Iris pigment epithelial cell (primary cell): ENCODE data around the gene HOXA3.

ENCODE experiments used
- DNase-seq: peaks from one replicate; pipeline ENCODE4 v3.0.0-alpha.2; 2011; ENCODE audit warnings: low read depth

HOXA3 gene

DNA sequence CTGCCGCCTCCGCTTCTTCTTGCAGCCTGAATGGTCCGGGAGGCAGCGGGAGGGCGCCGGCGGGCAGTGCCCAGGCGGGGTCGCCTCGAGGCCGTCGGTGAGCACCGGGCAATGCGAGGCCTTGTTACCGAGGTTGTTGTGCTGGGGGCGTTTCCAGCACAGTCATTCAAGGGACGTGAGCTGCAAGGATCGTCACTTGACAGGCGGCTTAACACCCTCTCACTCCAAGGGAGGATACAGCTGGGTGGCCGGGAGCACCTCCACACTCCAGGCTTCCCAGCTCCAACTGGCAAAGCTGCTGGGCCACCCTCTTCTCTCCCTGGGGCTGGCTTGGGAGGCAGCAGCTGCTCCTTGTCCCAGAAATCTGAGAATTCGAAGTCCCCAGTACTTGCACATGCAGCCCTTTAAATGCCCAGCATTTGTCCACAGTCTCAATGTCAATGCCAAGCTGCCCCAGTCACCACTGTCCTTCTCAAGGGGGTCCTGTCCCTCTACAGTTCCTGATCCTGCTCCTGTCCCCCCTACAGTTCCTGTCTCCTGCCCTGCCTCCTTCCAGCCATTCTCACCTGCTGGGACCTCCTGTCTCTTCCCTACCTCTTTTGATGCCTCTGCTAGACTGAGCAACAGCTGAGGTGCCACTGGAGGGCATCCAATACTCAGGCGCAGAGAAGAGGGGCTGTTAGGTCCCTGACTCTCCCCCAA lies 37.1 kb upstream of the HOXA3 start:
- no peak for DNase-seq

DNA sequence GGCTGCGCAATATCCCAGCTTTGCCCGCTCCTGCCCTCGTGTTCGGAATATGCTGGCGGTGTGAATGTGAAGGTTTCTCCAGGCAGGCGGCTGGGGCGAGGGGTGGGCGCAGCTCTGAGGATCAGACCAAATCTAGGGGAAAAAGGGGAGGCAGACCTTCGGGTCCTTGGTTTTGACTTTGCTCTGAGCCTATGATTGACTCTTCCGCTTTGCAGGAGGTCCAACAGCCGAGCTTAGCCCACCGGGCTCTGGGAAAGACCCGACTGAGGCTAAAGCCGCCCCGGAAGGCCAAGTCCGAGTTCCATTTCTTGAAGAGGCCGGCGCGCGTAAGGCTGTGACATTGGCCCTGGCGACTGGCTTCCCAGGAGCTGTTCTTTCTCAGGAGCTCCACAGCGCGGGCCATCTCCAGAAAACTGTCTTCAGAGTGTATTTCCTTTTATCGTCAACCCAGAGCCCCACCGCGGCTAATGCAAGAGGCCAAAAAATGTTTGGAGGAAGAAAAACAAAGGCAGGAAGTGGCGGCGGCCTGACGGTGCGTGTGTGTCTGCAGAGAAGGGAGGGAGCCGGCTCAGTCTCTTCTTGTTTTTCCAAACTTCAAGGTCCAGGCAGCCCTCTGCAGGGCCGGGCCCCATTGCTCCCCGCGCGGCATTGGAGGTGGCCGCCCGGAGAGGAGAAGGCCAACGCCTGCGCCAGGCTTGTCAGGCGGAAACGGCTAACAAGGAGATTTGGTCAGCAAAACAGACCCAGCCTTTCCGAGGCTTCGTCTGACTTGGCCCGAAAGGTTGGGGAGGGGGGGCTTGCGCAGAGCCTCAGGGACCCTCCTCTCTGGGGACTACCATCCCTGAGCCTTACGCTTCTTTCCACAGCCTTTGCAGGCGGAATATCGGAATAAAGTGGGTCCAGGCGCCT lies 36.3 kb upstream of the HOXA3 start:
- no peak for DNase-seq

DNA sequence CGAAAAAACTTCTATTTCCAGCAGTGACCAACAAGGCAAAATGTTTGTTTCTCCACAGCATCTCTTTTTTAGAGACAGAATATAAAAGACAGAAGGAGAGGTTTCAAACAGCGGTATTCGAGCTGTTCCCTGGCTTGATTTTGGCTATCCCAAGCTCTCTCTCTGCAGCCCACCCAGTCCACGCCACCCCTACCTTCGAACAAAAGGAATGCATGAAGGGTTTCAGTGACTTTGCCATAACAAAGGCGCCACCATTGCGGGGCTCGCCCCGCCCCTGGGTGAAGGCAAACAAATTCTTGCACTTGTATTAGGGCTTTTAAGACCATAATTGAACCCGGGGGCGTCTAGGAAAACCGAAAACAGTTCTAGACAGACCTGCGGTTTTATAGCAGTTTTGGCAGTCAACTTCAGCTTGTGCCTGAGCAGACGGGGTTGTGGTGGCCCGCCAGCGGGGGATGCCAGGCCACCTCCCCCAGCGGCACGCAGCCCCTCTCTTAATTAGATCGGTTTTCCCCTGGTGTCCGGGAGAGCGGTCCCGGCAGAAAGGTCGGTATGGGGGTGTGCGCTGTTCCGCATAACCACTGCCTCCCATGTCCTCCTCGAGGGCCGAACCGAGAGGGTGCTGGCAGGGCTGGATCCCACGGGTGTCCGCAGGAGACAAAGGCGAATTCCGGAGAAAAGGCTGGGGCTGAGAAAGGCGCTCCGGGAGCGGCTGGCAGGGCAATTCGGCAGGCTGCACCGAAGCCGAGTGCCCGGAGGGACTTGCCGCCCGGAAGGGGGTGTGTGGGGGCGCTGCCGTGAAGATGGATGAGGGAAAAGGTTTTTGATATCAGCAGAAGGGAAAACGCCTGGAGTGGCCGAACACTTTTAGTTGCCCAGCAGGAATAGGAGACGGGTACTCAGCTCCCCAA lies 35.3 kb upstream of the HOXA3 start:
- DNase-seq = no peak

DNA sequence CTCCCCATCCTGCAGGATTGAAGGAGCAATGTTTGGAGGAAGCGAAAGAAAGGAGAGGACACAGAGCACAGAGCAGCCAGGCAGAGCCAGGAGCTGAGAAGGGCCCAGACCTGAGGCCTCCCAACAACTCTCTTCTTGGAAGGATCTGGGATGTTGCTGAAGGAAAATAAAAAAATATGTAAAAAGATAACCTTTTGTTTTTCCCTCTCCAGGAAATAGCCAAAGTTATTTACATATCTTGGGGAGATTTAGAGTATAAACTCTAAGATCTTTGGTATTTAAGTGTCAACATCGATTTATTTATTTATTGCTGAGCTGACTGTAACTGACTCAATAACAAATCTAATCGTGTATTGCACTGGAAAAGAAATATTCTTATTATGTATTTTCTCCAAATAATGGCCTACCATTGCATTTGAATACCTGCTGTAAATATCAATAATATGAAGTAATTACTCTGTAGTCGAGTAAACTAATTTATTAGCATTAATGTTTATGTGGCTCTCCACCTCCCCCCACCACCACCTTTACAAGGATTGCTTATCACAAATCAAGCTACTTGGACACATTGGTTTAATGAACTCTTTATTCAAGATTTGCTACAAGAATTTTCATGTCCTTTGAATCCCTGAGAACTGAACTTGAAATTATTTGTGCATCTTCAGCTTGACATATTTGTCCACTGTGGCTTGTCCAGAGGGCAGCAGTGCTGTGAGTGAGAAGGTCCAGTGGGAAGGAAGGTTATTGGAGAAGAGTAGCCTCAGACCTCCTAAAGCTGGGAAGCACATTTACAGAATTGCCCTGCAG lies 34.5 kb upstream of the HOXA3 start:
- no peak for DNase-seq

DNA sequence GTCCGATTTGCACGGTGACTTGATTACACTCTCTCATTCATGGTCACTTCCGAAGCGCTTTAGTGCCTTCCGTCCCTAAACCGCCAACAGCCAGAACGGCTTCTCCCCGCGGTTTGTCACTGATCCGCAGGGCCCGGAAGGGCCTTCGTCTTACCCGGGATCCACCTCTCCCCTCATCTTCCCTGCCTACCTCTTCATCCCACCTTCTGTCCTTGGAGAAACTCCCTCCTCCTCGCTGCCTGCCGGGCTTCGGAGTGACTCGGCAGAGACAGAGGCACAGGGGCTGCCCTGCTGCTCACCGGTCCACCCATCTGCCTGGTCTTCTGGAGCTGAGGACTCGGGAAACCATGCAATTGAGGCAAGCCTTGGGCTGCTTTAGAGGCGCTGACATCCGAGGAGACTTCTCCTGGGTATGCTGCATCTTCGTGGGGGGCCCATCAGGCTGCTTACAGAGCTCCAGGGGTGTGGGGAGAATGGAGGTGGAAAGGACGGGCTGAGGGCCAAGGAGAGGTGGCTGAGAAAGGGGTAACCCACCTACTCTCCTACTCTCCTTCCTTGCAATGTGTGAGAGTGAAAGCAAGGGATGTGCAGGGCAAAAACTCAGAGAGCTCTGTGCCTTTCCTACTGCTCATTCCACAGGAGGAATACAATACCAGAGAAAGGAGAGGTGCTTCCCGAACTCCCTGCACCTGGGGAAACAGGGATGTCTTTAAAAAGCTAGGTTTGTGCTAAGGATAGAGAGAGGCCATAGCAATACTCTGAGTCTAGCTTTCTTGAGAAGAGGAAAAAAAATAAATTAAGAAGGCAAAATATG lies 33.7 kb upstream of the HOXA3 start:
- no peak for DNase-seq

DNA sequence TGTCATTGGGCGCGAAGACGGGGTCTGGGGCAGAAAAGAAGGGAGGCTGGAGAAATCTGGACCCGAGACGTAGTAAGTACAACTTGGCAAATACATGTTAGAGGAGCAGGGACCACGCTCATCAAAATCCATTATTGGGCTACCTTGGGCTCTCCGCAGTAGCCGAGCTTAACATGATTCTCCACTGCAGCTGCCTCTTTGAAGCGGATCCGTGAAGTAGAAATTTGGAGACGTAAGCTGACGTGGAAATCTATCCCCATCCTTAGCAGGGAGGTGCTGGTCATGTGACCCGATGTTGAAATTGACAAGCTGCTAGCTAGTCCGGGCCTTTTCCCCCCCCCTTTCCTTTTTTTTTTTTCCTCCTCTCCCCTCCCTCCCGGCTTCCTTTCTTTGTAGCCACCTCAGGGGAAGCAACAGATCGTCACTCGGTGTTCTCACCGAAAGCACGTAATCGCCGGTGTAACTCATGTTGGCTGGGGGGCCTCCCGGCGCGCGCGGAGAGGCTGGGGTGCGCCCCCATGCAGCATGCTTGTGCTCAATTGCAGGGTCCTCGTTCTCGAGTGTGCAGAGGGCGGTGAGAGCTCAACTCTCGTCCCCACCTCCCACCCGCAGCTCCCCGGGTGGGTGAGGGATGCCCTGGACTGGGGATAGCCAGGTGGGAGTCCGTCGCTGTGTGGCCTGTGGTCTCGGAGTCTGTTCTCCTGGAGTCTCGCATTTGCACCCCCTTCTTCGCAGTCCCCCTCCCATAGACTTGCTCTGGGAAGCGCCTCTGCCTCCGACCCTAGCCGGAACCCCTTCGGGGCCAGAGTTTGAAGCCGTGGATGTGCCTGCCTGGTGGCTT lies 32.9 kb upstream of the HOXA3 start, which contains the start of gene HOXA11:
TSS of gene HOXA11 (minus strand) at position 220 of the 841 bp plus-strand sequence. CDS start at position 132, 88 bp downstream.
- no peak for DNase-seq

DNA sequence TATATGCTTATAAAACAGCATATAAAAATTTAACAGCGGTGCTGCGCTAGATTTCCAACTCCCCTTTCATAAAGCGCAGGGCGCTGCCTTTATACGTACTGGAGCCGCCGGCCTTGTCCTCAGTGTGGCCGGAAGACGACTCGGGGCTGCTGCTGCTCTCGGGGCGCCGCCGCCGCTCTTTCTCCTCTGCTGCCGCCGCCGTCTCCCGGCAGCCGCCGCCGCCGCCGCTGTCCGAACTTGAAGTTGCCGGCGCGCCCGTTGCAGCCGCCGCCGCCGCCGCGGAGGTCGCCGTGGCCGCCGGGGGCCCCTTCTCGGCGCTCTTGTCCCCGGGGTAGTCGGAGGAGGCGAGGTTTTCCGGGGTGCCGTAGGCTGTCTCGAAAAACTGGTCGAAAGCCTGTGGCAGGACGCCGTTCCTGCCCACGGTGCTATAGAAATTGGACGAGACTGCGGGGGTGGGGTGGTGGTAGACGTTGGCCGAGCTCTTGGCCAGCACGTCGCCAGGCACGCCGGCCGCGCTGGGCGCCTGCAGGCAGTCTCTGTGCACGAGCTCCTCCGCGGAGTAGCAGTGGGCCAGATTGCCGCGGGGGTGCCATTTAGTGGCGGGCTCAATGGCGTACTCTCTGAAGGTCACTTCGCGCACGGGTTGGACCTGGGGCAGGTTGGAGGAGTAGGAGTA lies 32.1 kb upstream of the HOXA3 start:
- DNase-seq = peak; percentile 21

DNA sequence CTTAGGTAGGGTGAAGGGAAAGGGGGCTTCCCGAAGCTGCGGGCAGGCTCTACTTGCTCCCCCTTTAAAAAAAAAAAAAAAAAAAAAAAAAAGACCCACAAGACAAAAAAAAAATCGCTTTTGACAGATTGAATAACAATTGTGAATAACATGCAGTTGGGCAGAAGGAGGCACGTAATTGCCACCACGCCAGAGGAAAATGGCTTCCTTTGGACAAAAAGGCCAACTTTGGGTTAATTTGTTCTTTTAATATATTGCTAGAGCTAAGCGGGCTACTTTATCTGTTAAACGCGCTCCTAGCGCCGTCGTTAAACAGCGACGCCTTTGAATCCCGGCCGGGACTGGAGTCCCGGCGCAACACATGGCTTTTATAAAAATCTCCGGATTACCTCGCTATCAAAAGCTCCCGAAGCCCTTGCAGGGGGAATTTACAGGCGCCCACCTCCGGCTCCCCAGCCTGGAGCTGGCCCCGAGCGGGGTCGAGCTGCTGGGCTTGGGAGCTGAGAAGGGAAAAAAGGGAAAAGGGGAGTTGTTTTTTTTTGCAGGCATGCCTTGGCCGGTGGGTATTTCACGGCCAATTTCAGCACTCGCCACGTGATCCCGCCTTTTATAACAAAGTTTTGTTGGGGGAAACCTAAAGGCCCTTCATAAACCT lies 31.4 kb upstream of the HOXA3 start:
- DNase-seq = no peak

DNA sequence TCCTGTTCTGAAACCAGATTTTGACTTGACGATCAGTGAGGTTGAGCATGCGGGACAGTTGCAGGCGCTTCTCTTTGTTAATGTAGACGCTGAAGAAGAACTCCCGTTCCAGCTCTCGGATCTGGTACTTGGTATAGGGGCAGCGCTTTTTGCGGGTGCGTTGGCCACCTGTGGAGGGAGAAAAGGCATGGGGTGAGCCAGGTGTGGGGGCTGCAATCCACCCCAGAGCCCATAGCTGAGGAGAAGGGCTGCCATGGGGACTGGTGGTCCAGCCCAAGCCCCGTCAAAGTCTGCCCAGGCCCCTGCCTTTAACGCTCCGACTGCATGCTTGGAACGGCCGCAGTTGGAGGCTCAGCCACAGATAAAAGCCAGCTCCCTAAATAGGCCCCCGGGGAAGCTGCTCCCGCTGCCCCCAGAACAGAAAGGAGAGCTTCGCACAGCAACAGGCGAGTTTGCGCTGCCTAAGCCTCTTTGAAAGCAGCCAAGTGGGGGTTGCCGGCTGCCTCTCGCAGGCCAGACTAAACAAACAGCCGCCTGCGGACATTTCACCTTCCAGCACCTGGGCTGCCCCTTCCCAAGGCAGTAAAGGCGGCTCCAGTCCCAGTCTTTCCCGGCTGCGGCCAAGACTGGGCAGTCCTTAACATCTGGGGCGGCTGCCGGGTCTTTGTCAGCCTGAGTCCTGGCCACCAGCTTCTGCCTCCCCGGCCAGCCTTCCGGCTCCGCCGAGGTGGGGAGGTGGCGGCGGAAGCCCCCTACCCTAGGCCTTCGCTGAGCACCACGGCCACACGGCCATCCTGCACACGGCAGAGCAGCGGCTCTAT lies 30.7 kb upstream of the HOXA3 start:
- DNase-seq = no peak

DNA sequence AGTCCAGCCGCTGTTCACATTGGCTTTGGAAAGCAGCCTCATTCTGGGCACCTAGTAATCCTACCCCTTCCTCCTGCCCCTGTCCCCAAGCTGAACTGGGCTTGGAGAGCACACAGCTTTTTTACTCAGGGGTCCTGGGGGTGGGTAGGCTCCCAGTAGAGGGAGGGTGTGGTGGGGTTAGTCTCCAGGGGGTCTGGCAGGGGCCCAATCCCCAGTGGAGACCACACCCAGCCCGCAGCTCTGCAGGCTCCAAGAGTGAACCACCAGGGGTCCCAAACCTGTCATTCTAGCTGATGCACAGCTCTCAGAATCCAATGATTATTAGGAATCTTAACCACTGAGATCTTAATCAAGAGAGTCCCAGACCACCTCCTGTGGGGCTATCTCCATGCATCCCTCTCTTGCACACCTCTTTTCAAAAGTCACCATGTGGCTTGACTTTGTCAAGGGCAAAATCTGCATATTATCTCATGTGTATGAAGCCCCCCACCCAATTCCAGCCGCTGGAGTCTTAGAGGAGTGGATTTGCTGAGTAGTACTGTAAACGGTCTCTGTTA lies 30.0 kb upstream of the HOXA3 start:
- DNase-seq = no peak

DNA sequence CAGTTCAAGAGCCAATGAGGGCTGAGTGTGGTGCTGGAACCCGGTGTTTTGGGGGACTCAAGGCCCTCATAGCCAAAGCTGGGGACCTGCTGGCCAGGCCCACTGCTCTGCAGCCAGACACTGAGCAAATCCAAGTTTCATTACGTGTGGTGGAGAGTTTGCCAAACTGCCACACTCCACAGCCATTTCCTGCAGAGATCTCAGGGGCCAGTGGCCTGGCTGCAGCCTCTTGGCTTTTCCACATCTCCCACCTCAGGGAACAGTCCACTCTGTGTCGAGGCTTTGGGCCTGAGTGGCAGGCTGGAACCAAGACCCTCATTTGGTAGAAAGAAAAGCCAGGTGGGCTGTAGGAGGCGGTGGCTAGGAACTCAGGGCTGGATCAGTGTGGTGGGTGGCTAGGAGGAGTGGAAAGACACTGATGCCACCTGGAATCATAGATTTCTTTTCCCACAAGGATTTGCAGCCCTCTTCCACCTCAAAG lies 29.5 kb upstream of the HOXA3 start:
- DNase-seq = no peak

DNA sequence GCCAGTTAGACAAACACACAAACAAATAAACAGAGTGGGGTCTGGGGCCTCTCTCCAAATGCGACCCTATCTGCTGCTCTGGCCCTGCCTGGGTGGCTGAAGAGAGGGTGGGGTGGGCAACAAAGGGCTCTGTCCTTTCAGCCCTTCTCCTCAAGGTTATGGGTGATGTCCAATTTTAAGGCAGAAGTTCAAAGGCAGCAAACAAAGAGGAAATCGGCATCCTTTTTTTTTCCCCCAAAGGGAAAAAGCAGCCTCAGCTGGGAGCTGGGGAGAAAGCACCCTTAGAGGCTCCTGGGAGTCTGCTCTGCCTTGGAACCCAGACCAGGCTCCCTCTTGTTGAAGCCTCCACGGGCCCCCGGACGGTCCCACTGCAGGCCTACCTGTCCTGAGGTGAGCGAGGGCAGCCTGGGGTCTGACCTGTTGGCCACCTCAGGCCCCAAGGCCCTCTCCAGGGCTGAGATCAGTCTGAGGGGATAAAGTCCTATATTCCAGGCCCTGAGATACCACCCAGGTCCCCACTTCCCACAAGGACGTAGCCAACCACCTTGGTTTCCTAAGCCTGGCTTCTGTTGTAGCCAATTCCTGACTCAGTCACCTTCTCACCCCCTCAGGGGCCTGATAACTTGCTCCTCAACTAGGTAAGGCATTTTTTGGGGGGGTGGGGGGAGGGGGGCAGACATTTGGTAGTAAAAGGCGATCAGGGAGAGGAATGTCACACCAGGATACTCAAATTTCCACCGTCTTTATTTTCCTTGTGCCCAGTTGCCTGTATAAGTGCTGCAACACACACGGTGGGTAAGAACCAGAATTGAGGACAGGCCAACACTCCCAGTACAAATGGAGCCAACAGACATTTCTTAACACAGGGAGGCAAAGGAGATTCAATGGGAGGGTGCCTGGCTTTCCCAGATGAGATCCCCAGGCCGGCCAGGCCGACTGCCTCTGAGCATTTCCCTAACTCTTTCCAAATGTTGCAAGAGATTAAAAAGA lies 28.3 kb upstream of the HOXA3 start:
- no peak for DNase-seq

DNA sequence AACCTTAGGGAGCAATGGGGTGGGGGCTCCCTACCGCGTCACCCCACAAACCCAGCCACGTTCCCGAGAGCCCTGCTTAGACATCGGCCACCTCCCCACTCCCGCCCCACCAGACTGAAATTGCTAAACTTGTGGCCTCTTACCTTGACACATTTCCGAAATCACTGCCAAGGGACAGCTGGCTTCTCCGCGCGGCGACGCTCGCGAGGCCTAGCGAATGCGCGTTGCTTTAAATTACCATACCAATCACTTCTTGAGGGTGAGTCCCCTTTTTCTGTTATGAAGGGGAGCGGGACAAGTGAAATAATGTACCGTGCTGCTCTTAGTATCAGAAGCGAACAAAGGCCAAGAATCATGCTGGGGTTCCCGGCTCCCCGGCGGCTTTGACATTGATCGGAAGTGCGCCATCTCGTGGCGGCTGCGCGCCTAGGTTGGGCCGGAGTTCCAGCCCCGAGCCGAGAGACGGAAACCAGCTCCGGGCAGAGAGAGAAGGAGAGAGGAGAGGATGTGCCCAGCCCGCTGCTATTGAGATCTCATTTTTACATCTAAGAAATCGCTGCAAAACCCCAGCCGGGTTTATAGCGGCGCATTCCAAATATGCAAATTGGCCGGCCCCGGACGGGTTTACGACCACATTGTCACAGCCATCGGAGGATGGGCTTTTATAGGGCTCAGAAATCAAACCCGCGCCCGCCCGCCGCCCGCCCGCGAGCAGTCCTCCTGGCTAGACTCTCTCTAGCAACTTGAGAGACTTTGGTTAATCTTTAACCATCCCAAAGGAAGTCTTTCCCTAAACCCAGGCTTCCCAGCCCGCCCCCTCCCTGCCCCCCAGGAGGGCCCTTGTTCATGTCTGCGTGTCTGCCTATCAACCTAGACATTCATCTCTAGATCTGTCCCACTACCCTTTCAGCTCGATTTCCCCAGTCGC lies 27.4 kb upstream of the HOXA3 start:
- peak; percentile 27 for DNase-seq

DNA sequence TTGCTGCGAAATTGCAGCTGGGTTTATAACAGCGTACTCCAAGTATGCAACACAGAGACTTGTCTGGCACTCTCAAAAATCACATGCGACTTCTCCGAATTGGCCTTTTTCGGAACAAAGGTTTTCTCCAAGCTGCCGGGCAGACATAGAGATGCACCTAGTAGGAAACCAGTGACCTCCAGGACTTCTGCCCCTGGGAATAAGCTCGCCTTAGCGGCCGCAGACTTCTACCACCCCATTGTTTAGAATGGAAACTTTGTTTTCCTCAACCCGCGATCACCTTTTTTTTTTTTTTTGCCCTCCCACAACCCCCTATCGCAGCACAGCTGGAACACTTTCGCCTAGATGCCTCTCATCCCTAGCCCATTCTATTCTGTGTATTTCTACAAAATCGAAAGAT lies 26.6 kb upstream of the HOXA3 start:
- no peak for DNase-seq

DNA sequence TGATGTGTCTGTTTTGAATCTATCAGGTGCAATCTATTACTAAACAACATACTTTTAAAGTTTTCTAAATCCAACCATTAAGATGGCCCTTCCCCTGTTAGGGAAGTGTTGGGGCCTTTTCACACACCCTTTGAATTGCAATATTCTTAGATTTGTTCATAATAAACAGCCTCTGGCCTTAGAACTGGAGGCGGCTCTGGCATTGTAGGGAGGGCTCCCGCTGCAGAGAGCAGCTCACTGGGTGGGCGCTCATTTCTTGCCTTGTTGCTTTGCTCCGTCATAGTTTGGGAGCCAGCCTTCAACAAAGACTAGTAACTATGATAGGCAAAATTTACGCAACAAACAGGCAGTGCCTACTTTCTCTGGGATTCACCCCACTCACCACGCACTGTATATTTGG lies 26.0 kb upstream of the HOXA3 start:
- no peak for DNase-seq
